ENCODE measurements around the gene MYO15B. TPM values are rescaled to one million over a fixed set of nuclear protein-coding genes. Genes with fewer than 3 reads are reported as not detected.

The MYO15B gene
- total and polyA plus RNA-seq, 2 experiments from 2014 or later: 124 to 153 TPM

- no peak overlapping the region for H3K4me2 ChIP-seq
- TF ChIP-seq EZH2phosphoT487 (IDR thresholded peaks at IDR 0.05; ENCODE audit: low read depth, severe bottlenecking, unreplicated experiment): no peak
- TF ChIP-seq EZH2 (IDR thresholded peaks at IDR 0.05; ENCODE audit: borderline replicate concordance): no peak
- TF ChIP-seq CTCF (IDR thresholded peaks at IDR 0.05; ENCODE audit: poor library complexity): no peak
- WGBS (ENCODE audit: low lambda C conversion rate, missing lambda C conversion rate): 88% methylated on average over 22 of the region's 23 CpGs
Measured at GRCh38 chr17:75624714-75625345, 37.2 kb downstream of the MYO15B start.

GRCh38 chr17:75625813-75626486 lies 38.4 kb downstream of the MYO15B start:
- Histone ChIP-seq H3K27ac (no peak overlapping the region), H3K27me3 (no peaks in the 10 kb centered on the region), H3K79me2 (no peaks in the 10 kb centered on the region), H2AFZ (no peak overlapping the region), H3K9me3 (ENCODE audit: low read depth) (no peaks in the 10 kb centered on the region), H3K9me2 (replicated peaks; ENCODE audit: insufficient read depth) (no peaks in the 10 kb centered on the region), H3K4me1 (ENCODE audit: insufficient read depth) (no peaks in the 10 kb centered on the region), H3K4me3 (no peak overlapping the region), H4K20me1 (ENCODE audit: insufficient read depth, poor library complexity, severe bottlenecking) (no peaks in the 10 kb centered on the region), H3K4me2 (no peak overlapping the region), H3K36me3 (replicated peaks; ENCODE audit: insufficient read depth, low read depth) (no peaks in the 10 kb centered on the region)
- WGBS (ENCODE audit: low lambda C conversion rate, missing lambda C conversion rate): 79% methylated on average over 14 of the region's 15 CpGs
- DNase-seq (ENCODE audit: low spot score): peak; percentile 70
- no peak for TF ChIP-seq EZH2phosphoT487 (IDR thresholded peaks at IDR 0.05; ENCODE audit: low read depth, severe bottlenecking, unreplicated experiment)
- TF ChIP-seq CTCF (IDR thresholded peaks at IDR 0.05; ENCODE audit: poor library complexity): peak; percentile 55

More at GRCh38 chr17:75624714-75625345, 37.2 kb downstream of the MYO15B start:
- Histone ChIP-seq H3K9me3 (ENCODE audit: low read depth) (no peaks in the 10 kb centered on the region), H2AFZ (no peak overlapping the region), H3K9me2 (replicated peaks; ENCODE audit: insufficient read depth) (no peaks in the 10 kb centered on the region), H3K36me3 (replicated peaks; ENCODE audit: insufficient read depth, low read depth) (no peaks in the 10 kb centered on the region), H3K4me3 (no peak overlapping the region), H3K27me3 (no peaks in the 10 kb centered on the region), H4K20me1 (ENCODE audit: insufficient read depth, poor library complexity, severe bottlenecking) (no peaks in the 10 kb centered on the region), H3K27ac (no peak overlapping the region), H3K79me2 (no peaks in the 10 kb centered on the region), H3K4me1 (ENCODE audit: insufficient read depth) (no peaks in the 10 kb centered on the region)
- no peak for DNase-seq (ENCODE audit: low spot score)

GRCh38 chr17:75626496-75627038 lies 39.0 kb downstream of the MYO15B start:
- Histone ChIP-seq H3K27ac (no peak overlapping the region), H3K79me2 (no peaks in the 10 kb centered on the region), H3K27me3 (no peaks in the 10 kb centered on the region), H3K4me3 (no peak overlapping the region), H3K9me3 (ENCODE audit: low read depth) (no peaks in the 10 kb centered on the region), H3K9me2 (replicated peaks; ENCODE audit: insufficient read depth) (no peaks in the 10 kb centered on the region), H3K36me3 (replicated peaks; ENCODE audit: insufficient read depth, low read depth) (no peaks in the 10 kb centered on the region), H4K20me1 (ENCODE audit: insufficient read depth, poor library complexity, severe bottlenecking) (no peaks in the 10 kb centered on the region), H3K4me1 (ENCODE audit: insufficient read depth) (no peaks in the 10 kb centered on the region), H2AFZ (no peak overlapping the region), H3K4me2 (no peak overlapping the region)
- no peak for TF ChIP-seq CTCF (IDR thresholded peaks at IDR 0.05; ENCODE audit: poor library complexity)
- TF ChIP-seq EZH2 (IDR thresholded peaks at IDR 0.05; ENCODE audit: borderline replicate concordance): no peak
- TF ChIP-seq EZH2phosphoT487 (IDR thresholded peaks at IDR 0.05; ENCODE audit: low read depth, severe bottlenecking, unreplicated experiment): no peak
- no peak for DNase-seq (ENCODE audit: low spot score)
- WGBS (ENCODE audit: low lambda C conversion rate, missing lambda C conversion rate): 87% methylated on average over 11 of the region's 11 CpGs
